HG03558 (cell line): ENCODE data around the gene GP1BB.

ENCODE experiments used
- ATAC-seq: cut with Tn5 transposase; IDR thresholded peaks from one replicate; pipeline ENCODE4 v1.9.1; 2021; ENCODE audit warnings: moderate number of reproducible peaks; ENCODE audit not compliant: unreplicated experiment; ENCODE audit errors: extremely low read depth

Gene GP1BB

DNA sequence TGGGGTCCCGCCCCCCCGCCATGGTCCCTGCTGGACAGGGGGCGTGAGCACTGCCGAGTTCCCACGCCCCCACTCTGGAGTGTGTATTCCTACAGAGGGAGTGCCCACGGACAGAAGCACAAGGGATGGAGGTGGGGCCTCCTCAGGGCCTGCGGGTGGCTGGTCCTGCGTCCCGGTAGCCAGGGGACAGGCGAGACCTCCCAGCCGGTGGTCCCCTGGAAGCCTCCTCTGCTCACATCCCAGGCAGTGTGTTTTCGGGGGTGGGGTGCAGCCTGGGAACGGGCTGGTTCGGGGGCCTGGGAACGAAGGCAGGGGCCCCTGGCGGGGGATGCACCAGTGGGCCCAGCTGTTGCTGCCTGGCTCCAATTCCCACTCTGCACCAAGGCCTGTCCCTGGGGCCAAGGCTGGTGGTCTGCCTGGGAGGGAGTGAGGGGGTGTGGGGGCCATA lies 16.1 kb downstream of the GP1BB start:
- ATAC-seq: no peak

DNA sequence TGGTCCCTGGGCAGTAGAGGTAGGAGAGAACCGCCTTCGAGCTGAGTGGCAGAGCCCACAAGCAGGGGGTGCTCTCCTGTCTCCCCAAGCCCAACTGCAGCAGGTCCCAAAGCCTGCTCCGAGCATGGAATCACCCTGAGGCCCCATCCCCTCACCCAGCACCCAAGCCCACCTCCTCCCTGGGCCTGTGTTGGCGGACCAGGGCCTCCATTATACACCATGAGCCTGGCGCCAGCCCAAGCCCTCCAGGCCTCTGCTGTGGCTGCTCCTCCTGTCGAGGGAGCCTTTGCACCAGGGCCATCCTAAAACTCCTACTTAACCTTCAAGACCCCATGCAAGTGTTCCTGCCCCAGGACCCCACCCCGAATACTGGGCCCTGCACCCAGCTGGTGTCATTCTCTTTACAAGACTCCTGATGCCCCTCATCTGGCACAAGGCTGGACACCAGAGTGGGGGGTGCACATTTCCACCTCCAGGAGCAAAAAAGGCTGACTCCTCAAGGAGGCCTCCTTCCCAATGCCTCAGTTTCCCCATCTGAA lies 16.6 kb downstream of the GP1BB start:
- no peak for ATAC-seq

- ATAC-seq: no peak
Measured at GRCh38 chr22:19740586-19740985, 17.2 kb downstream of the GP1BB start.

GRCh38 chr22:19741053-19741452 lies 17.7 kb downstream of the GP1BB start:
- no peak for ATAC-seq

- ATAC-seq: no peak
Measured at GRCh38 chr22:19742160-19743066, 19.1 kb downstream of the GP1BB start.

GRCh38 chr22:19743081-19743480 lies 19.7 kb downstream of the GP1BB start:
- ATAC-seq: no peak

DNA sequence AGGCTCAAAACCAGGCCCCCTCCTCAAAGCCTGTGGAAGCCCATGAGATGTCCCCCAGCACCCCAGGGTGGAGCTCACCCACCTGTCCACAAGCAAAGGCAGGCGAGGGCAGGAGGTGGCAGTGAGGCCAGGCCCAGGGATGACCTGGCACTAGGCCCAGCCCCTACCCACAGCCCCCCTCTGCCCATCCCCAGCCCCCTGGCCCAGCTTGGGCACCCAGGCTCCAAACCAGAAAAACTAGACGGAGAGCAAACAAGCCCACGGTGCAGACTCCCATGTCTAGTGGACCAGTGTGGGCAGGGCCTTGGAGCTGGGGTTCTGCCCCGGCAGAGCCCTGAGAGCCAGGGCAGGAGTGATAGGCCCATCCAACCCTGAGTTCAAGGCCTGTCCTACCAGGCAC lies 20.3 kb downstream of the GP1BB start:
- no peak for ATAC-seq

GRCh38 chr22:19744350-19745006 lies 21.1 kb downstream of the GP1BB start:
- ATAC-seq: no peak

DNA sequence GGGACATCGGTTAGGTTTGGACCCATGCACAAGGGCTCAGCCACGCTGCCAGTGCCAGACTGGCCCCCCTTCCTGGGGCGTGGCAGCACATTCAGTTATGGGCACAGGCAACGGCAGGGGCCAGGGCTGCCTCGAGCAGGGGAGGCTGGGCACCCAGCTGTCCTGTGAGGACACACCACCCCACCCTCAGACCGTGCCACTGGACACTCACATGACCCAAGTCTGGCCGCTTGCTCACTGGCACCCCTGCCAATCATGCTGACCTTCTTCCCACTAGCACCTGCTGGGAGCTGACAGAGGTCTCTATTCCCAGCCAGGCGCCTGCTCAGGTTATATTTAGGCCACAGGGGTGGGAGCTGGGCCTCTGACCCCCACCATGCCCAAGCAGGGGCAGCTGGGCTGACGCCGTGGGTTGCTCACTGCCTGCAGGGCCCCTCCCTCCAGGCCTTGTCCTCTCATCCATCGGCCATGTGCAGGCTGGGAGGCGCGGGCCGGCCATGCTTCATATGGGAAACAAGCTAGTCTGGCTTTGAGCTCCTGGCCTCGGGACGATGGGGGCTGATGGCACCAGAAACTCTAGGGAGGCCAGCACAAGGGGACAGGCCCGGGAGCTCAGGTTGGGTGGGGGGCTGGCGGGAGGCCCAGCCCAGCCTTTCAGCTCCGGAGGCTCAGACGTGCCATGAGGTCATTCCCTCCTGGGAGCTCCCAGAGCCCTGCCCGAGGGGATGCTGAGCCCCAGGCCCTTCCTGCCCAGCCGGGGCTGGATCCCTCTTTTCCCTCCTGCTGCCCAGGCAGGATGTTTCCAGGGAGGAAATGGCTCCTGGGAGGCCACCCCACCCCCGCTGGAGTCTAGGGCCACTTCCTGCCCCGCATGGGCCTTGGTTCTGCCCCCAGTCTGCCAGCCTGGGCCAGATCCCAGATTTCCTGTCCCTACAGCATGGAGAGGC lies 22.1 kb downstream of the GP1BB start:
- no peak for ATAC-seq

GRCh38 chr22:19746726-19747125 lies 23.4 kb downstream of the GP1BB start:
- ATAC-seq: no peak

GRCh38 chr22:19747551-19747950 lies 24.2 kb downstream of the GP1BB start:
- ATAC-seq: no peak

- no peak for ATAC-seq
Measured at GRCh38 chr22:19748139-19748538, 24.8 kb downstream of the GP1BB start.

- ATAC-seq: no peak
Measured at GRCh38 chr22:19748991-19749664, 25.8 kb downstream of the GP1BB start.

GRCh38 chr22:19749876-19750275 lies 26.5 kb downstream of the GP1BB start:
- ATAC-seq: no peak

DNA sequence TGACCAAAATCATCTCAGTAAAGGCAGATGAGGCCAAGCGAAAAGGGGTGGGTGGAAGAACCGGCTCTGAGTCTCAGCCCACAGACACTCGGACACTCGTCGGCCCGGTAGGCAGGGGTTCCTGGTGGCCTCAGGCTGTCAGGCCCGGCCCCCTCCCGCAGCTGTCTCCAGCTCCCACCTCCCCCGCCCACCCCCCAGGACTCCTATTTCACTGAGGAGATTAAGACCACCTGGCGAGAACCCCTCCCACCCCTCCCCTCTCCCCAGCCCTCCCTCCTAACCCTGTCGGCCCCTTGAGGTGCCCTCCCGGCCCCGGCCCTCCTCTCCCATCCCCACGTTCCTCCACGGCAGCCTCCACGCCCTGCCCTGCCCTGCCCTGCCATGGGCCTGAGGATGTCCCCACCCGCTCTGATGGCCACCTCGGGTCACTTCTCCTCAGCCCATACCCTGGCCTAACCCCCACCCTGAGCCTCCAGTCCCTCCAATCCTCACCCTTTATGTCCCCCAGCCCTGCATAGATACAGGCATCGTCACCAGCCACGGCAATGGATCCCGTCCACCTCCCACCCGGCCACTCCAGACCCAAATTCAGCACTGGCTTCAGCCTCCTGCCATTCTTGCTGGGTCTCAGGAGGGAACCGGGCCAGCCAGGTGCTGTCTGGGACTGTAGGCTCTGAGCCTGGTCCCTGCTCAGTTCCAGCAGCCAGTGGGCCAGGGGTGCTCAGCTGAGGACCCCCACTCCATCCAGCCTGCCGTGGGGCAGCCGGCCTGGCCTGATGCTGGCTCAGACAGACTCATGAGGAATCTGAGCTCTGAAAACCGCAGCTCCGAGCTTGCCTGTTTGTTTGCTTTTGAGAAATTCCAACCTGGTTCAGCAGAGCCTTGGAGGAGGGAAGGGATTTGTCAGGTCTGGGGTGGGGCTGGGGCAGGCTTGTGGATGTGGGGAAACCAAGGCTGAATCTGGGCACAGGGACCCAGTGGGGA lies 27.5 kb downstream of the GP1BB start:
- ATAC-seq: no peak

DNA sequence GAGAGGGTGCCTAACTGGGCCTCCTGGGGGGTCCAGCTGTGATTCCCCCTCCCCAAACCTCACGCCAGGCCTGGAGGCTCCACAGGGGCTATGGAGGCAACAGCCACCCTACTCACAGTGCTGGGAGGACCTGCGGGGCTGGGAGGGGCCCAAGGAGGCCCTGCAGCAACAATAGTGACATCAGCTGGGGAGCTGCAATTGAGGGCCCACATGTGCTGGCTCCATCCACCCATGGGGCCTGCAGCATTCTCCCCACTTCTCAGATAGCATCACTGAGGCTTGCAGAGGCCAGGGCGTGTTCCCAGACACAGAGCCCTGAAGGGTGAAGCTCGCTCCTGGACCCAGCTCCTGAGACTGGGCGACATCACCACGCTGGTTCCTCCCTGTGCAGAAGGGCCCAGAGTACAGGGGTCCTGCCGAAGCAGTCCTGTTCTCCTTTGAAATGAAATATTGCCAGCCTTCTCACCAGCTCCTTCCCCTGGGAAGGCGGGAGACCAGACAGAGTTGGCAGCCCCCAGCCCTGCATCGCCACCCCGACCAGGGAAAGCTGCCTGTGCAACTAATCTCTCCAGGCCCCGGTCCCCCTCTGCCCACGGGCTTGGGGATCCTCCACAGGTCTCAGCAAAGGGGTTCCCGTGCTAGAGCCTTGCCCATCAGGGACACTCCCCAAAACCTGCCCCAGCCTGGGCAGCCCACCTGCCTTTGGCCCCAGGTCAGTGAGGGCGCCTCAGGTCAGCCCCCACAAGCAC lies 28.3 kb downstream of the GP1BB start:
- ATAC-seq: no peak

GRCh38 chr22:19753090-19753842 lies 29.9 kb downstream of the GP1BB start:
- no peak for ATAC-seq
